SK-N-DZ (cell line): Measurements from ENCODE around the gene VAMP8.
"Not testable (repeated sequence)": the region's sequence is repeated elsewhere in the genome, so short reads cannot be mapped to it uniquely, and the experiment has no call there.

Experiments
- DNase-seq: peaks from one replicate; pipeline ENCODE4 v3.0.0-alpha.2; 2015; ENCODE audit warnings: low spot score

The VAMP8 gene

DNA sequence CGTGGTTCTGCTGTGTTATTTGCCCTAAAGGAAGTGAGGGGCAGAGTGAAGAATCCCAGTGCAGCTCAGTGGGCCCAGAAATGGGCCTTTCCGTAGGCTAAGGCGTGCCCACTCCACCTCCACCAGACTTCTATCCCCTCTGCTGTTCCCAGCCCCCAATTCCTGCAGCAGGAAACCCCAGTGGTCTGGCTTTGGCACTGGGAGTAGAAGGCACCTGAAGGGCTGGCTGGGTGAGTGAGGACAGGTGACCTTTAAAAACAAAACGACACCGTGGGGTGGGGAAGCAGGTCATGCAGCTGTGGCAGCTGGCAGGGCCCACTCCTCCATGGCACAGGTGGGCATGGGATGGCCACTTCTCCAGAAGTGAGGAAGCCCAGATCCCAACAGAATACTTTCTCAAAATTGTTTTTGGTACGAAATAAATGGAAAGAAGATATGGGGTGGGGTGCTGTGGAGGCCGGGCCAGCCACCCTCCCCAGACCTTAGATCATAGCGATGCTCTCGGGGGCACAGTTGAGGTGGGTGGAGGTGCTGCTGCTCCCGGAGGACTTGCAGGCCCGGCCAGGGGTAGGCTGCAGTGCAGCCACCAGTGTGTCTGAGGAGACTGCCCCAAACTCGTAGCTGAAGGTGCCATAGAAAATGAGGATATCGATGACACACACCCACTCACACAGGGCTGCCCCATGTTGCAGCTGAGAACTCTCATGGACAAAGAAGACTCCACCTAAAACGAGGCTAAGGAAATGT, 21.4 kb downstream of the VAMP8 start:
- no peak for DNase-seq

DNA sequence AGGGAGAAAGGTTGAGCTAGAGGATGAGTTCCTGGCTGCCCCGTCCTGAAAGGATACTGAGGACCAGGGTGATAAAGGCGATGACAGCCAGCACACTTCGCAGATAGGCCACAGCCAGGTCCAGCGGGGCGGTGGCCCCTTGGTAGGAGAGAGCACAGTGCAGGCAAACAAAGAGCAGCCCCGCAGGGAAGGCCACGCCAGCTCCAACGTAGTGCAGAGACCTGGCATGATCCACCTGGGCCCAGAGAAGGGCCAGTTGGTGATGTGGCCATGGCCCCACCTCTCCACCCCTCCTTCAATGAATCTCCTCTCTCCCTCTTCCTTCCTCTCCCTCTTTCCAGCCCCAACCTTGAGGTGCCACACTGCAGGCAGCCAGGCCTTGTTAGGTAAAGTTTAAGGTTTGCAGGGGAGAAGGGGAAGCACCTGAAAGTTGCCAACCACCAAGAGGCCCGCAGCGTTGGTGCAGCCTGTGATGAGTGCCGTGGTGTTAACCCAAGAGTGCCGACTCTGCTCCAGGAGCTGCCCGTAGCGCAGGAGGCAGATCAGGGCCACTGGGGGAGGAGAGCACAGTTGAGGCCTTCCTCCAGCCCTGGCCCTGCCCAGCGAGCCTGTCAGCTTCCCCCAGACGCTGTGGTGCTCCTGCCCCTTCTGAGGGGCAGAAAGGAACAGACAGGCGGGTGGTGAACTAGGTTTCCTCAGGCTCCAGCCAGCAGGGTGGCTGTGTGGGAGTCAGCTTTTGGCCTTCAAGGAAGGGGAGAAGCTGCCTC, 22.3 kb downstream of the VAMP8 start:
- no peak for DNase-seq

DNA sequence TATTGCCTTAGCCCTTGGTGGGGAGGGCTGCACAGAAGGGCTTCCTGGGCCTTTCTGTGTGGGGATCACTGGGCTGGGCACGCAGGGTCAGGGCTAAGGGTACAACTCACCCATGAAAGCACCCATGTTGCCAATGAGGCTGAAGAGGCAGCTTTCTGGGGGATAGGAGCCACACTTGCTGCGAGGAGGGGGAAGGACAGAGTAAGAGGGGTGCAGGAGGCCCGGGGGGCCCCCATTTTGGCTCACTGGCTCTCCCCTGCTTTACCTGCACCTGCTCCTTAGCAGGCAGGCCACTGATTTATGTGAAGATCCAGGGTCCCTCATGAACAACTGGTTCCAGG, 22.8 kb downstream of the VAMP8 start:
- no peak for DNase-seq

DNA sequence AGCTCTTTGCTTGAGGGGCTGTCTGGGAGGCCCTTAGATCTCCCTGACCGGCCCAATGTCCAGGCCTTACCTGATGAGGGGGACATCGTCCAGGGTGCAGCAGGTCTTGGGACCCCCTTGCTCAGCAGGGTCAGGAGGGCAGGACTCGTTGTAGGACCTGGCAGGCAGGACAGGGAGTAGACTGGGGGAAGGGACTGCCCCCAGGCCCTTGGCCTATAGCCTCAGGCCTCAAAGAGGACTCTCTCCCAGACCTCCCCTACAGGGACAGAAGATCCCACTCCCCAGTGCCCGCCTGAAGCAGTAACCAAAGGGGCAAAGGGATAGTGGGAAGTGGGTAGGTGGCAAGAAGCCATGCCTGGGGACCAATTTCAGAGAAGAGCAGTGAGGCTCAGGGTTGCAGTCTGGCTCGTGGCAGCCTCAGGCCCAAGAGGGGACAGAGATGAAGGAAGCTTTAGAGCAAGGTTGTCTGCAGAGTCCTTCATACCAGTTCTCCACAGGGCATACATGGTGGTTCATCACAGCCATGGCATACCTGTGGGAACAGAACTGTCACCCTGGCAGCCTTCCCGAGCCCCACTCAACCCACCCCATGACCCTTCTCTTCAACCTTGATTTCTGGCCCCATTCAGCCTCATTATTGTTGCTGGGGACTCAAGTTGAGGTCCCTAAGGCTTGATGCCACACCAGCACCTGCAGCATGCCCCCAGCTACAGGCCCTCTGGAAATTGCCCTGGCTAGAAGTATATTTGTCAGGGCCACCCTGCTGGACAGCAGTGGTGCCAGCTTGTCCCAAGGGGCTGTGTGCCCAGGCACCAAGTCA, 23.8 kb downstream of the VAMP8 start:
- no peak for DNase-seq

DNA sequence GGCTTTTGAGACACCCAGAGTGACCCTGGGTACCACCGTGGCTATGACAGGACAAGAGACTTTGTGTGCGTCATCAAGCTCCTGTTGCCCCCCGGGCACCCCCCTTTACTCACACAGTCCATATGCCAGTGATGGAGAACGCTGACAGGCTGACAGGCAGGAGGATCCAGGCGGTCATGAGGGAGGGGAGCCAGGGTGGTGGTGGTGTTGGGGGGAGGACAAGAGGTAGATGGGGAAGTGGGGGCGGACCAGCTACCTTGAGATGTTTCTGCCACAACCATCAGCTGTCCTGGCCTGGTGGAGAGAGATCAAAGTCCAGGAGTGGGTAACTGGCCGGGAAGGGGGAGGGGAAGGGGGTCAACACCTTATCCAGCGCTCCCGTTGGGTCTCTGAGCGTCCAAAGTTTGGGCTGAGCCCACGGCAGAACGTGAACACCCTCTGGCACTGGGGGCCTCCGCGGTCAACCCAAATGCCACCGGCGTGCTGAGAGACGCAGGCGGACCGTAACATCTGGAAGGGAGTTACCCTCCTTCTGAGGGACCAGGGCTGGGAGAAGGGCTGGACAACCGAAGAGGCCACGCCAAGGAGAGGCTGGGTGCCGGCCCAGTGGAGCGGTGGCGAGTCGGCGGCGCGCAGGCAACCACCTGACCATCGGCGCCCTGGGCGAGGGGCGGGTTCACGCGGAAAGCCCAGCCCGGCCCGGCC, 24.5 kb downstream of the VAMP8 start:
- no peak for DNase-seq

DNA sequence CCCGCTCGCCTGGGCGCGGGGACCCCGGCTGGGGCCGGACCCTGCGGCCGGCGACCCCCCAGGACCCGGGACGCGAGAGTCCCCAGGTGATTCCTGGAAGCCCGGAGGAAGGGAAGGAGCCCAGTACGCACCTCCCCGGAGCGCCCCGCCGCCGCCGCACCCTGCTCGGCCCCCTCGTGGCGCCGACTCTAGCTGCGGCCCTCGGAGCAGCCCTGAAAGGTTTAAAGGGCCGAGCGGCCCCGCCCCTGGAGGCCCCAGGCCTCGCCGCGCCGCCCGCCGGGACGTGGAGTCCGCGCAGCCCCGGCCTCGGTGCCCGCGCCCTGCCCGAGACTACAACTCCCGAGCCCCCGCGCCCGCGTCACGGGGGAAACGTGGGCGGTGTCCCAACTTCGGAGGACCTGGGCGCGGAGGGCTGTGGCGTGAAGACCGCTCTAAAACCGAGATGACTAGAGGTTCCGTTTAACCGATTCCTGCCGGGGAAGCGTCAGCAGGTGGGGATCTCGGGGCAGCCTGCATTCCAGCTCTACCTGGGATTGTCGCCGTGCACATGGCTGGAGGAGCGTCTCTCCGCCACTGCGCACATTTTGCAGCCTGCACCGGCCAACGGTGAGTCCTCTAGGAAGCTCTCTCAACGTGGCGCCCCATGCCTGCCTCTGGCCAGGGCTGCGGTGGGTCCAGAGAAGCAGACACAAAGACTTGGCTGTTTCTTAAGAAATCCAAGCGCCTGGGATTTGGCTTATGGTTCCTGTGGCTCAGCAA, 25.3 kb downstream of the VAMP8 start, which contains the start of gene TMEM150A:
Gene TMEM150A (minus strand): TSS at position 223 of the 759 bp plus-strand sequence. CDS start 750 bp downstream, outside the sequence.
- peak; percentile 88 for DNase-seq

DNA sequence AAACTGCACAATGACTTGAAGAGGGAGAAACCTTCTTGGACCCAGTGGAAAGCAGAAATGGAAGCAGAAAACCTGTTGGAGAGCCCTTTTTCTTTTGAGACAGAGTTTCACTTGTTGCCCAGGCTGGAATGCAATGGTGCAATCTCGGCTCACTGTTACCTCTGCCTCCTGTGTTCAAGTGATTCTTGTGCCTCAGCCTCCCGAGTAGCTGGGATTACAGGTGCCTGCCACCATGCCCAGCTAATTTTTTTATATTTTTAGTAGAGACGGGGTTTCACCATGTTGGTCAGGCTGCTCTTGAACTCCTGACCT, 26.7 kb downstream of the VAMP8 start:
- not testable (repeated sequence) for DNase-seq

DNA sequence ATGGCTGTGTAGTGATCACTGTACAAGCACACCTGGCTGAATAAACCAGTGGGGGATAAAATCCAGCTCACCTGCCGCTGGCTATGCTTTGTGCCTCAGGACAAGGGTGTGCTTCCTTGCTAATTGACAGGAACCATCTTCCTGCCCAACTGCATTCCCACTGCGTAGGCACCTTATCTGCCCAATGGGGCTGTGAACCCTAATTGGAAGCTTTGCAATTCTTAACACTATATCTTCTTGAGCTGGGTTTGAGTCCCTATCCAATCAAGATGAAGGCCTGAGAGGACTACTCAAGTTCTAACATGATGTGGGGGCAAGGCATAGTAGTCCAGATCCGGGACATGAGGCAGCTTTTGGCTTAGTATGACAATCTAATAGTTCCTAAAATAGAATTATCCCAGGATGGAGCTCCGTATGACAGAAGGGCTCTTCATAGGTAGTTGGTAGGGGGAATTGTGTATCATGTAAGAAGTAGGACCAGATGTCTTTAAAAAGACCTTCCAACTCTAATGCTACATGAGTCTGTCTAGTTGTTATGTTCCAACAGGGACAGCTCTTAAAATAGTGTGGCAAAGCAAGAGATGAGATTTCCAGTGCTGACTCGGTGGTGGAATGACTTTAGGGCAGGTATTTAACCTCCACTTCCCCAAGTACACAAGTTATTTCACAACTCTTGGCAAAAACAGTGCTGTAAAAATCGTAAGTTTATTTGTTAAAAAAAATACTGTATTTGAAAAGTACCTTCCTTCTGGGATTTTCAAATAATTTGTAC, 27.4 kb downstream of the VAMP8 start:
- DNase-seq: no peak

DNA sequence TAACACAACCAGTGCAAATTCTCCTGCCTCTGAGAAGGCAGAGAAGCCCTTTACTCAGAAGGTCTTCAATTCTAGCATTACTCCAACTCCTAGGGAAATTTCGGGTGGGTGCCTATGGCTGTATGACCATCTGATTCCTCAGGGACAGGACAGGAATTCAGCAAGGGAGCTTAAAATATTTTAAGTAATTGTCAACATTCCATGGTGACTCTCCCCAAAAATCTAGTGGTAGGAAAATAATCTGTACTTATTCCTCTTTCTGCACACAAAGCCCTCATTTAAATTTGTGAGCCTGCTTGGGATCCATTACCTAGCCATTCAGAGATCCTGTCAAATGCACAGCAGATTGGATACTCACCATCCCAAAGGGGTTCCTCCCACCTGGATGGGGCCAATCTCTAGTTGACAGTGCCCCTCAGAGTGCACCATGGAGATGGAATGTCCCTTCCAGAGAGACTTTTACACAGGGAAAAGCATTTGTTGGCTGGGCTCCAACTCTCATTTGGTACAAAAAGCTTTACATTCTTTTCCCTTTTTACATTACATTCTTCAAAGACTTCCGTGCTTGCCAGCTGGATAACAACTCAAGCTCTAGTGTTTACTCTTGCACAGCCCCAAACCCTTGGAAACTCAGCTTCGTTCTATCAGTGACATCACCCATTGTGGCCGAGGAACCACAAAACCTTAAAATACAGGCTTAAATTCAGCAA, 28.2 kb downstream of the VAMP8 start:
- DNase-seq: no peak

DNA sequence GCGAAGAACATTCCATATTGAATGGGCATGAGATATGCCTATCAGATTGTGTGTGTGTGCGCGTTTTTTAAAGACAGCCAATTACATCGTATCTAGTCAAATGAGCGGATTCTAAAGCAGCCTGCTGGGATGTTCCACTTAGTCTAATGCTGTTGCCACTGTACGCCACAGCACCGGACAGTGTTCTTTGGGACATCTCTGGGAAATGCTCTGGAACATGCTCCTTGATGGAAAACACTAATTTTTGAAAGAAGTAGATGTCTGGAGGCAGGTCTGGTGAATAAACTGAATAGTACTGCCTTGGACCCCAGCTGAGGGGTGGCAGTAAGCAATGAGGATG, 28.7 kb downstream of the VAMP8 start:
- no peak for DNase-seq

DNA sequence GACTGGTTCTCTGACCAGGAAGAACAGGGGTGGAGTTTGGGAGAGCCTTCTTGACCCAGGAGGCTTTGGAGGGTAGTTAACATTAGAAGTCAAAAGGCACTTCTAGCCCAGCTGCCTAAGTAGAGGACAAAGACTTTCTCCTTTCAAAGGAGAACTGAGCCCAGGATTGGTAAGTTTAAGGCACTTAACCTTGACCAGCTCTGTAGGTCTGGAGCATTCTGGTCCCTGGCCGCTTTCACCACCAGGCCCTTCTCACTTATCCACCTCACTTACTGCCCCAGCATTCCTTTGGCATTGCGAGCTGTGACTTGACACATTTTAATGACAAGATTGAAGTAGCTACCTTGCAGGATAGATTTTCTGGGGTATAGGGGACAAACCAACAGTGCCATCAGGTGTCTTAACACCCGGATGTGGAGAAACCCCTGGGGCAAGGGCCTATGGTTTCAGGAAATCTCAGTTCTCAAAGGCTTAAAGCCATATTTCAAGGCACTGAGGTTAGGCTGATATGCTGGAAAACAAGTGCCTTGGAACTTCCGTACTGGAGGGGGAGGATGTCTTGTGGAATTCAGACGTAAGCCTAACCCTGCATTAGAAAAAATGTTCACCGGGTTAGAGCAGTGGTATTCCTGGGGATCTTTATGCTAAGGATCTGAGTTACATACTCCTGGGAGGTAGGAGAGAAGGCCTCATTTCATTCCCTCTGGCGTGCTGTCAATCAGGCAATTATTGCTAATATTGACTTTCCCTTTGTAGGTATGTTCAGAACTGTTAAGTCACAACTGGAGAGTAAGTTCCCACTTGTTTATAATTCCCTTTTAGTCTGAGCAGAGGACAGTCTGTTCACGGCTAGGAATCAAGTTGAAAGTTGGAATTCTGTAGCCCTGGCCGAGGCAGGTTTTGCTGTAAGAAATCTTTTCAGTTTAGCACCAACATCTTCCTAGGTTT, 30.2 kb downstream of the VAMP8 start:
- DNase-seq: no peak

DNA sequence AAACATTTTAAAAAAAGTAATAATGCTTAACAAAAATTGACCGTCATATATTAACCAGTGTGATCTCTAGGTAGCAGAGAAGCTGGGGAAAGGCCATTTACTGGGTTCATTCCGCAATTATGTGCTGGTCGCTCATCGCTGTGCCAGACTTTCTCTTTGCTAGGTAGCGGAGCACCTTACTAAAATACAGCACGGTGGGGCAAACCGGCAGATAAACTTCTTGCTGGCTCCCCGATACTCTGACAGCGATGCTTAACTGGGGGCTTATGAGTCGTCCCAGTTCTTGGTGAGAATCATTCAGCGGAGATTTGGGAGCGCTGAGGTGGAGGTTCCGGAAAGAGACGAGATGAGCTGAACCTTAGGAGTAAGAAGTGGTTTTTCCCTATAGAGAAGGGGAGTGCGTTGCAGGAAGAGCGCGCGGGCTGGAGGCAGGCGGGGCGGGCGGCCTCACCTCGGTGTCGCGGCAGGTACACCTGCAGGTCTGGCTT, 33.9 kb downstream of the VAMP8 start:
- DNase-seq: no peak

DNA sequence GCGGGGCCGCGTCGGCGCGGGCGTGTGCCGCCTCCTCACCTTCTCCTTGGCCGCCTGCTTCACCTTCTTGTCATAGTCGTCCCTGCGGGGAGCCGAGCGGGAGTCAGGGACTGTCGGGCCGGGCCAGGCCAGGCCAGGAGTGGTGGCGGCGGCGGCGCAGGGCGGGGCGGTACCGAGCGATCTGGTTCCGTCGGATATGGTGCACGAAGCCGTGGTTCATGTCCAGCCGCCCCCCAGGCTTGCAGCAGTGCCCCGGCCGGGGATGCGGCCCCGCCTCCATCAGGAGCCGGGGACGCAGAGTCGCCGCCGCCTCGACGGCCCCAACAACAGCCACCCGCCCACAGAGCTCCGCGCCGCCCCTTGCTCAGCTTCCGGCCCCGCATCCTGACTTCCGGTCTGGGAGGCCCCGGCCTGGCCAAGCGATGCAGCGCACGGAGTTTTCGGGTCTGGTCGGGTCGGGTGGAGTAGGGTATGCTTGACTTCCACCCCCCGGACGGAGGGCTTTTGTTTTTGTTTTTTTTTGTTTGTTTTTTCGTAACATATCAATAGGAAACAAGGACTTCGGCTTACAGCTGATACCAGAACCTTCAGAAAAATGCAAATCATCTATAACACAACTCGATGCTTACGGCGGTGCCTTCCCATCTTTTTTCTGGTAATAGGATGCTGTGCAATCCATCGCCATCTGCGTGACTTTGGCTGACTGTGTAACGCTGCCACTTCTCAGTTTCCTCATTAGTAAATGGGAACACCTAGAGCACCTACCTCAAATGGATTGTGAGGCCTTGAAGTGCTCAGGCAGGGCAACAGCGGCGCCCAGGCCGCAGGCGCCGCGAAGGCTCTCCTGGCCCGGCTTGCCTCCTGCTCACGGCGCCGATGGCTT, 34.6 kb downstream of the VAMP8 start, which contains the start of gene C2orf68:
Gene C2orf68 (minus strand): TSS at position 362 of the 883 bp plus-strand sequence. CDS start 82 bp downstream, at position 280.
- DNase-seq: peak; percentile 91

DNA sequence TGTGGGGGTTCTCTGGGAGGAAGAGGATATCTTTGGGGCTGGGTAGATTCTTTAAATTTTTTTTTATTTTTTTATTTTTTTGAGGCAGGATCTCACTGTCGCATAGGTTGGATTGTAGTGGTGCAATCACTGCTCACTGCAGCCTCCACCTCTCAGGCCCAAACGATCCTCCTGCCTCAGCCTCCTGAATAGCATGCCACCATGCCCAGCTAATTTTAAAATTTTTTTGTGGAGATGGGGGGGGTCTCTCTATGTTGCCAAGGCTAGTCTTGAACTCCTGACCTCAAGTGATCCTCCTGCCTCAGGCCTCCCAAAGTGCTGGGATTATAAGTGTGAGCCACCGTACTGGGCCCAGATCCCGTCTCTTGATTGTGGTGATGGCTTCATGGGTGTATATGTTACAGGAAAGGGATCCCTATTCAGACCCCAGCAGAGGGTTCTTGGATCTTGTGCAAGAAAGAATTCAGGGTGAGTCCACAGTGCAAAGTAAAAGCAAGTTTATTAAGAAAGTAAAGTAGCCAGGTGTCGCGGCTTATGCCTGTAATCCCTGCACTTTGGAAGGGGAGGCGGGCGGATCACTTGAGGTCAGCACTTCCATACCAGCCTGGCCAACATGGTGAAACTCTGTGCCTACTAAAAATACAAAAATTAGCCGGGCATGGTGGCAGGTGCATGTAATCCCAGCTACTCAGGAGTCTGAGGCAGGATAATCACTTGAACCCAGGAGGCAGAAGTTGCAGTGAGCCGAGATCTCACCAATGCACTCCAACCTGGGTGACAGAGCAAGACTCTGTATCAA, 36.5 kb downstream of the VAMP8 start:
- no peak for DNase-seq

DNA sequence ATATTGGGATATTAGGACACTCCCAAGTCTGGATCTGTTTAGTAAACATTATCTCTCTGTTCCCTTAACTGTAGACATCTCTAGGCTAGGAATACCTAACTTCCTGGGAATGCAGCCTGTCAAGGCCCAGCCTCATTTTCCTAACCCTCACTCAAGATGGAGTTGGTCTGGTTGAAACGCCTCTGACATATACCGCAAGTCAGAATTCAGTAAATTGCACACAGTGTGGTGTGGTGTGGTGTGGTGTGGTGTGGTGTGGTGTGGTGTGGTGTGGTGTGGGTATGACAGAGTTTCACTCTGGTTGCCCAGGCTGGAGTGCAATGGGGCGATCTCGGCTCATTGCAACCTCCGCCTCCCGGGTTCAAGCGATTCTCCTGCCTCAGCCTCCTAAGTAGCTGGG, 37.4 kb downstream of the VAMP8 start:
- DNase-seq: not testable (repeated sequence)

DNA sequence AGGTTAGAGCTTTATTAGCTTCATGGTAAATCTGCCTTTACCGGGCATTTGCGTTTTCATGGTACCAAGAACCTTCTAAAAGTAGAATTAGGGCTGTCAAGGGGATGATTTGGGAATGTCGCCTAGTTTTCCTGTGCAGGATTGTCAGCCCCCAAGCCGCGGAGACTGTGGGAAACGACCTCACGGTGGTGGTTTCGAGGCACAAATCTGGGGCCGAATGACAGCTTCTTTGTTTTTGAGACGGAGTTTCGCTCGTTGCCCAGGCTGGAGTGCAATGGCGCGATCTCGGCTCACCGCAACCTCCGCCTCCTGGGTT, 38.0 kb downstream of the VAMP8 start:
- no peak for DNase-seq

DNA sequence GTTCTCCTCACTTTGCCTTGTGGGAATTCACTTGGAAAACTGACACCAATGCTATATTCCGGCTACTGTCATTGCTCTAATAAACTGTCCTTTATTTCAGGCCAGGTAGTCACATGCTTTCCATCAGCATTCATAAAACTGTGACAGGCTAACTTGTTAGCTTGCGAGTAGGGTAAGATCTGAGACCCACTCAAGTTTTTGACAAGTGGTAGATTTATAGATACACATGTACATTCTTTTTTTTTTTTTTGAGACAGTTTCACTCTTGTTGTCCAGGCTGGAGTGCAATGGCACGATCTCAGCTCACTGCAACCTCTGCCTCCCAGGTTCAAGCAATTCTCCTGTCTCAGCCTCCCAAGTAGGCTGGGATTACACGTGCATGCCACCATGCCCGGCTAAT, 40.3 kb downstream of the VAMP8 start:
- DNase-seq: not testable (repeated sequence)
